Metanephros (tissue), 2 donors: ENCODE measurements around the gene F2RL3. TPM values are rescaled to one million over a fixed set of nuclear protein-coding genes. Genes with fewer than 3 reads are reported as not detected.

Experiments
- small RNA-seq: library from RNA; depleted of rRNA; stranded (forward); fragments of <200 nt; gene quantifications from one replicate; pipeline ENCODE3, GENCODE V24; 2014; ENCODE audit warnings: low replicate concordance
- total RNA-seq: library from RNA; depleted of rRNA; stranded (reverse); fragments of >200 nt; gene quantifications from one replicate; pipeline ENCODE4 v1.2.3, GENCODE V29; 2014

F2RL3 gene
- 9.8 TPM for total RNA-seq

DNA sequence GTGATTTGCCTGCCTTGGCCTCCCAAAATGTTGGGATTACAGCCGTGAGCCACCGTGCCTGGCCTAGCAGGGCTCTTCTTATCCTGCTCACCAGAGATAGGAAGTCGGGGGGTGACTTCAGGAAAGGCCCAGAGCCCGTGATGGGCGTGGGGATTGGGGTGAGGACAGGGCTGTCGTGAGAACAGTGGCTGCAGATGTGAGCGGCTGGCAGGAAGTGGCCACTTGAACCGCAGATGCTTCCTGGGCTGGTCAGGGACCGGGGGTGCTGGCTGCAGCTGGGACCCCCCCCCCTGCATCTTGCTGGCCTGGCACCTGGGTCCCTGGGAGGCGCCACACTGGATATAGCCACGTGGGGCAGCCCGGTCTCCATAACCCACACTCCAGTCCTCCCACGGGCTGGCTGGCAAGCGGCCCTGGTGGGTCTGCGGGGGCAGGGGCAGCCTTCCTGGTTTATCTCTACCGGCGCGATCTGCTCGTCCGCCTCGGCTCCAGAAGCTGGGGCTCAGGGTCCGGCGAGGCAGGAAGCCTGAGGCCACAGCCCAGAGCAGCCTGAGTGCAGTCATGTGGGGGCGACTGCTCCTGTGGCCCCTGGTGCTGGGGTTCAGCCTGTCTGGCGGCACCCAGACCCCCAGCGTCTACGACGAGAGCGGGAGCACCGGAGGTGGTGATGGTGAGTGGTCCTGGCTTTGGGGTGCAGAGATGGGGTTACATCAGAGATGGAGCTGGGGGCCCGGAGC, at the start of gene F2RL3:
Gene F2RL3, plus strand, starts transcription at position 371 of the 737 bp plus-strand sequence. Its CDS starts 191 bp downstream, at position 562.

Small RNAs within 50 kb of the gene (small RNA-seq; reads per million reads assigned to genes)
- not detected for gene RN7SL823P
- not detected for gene RN7SL835P

Other genes starting within 250 kb of the F2RL3 start
- 102 TPM for gene SMIM7, start 228.9 kb upstream of the F2RL3 start, total RNA-seq
- gene TMEM38A, start 227.9 kb upstream of the F2RL3 start, total RNA-seq, result 45.7 TPM
- gene NWD1, start 169.2 kb upstream of the F2RL3 start, total RNA-seq, result 0.18 TPM
- gene SIN3B, start 59.6 kb upstream of the F2RL3 start, total RNA-seq, result 74.3 TPM
- 40.6 TPM for gene CPAMD8, start 137.8 kb downstream of the F2RL3 start, total RNA-seq
- gene HAUS8, start 186.5 kb downstream of the F2RL3 start, total RNA-seq, result 4.5 TPM
- 46.1 TPM for gene MYO9B, start 186.8 kb downstream of the F2RL3 start, total RNA-seq